K562 (cell line): ENCODE results near the gene CAMKV. TPM values are rescaled to one million over a fixed set of nuclear protein-coding genes. Genes with fewer than 3 reads are reported as not detected.
A peak's percentile ranks its signal among the peaks of the same experiment; 100 is the strongest.

Experiments
- ATAC-seq: fragments of 200-7000 bp; cut with Tn5 transposase; 3 replicates; pipeline ENCODE4 v1.9.1; 2020; ENCODE audit warnings: moderate library complexity
- BruUV-seq: library from RNA; stranded (reverse); fragments of 400-500 nt; replicated peaks from 2 replicates; lab custom pipeline; 2021; lab: Mats Ljungman, UMichigan
- CTCF ChIA-PET: fragments of 300-600 bp; formaldehyde crosslinking; extraction: SDS; loops from one replicate; lab custom pipeline; 2021; ENCODE audit warnings: low intra/inter-chr PET ratio; lab: Yijun Ruan, JAX
- POLR2A ChIA-PET: fragments of 300-600, 350-650 bp; sonication (Branson Sonifier 250); formaldehyde crosslinking; extraction: SDS; loops from one replicate; lab custom pipeline; 2021; ENCODE audit warnings: antibody characterized with exemption, inconsistent platforms; lab: Yijun Ruan, JAX
- DNase-seq, 4 experiments: peaks; one replicate each; pipeline versions ENCODE4 v3.0.0 to v3.0.0-alpha.2; 2011 to 2018; ENCODE audit warnings: low spot score in 3 of 4, mixed read lengths in 3 of 4; ENCODE audit errors: extremely low read depth in 1 of 4
- FAIRE-seq: peaks from 2 replicates; lab custom pipeline; 2011; peaks lifted over from hg19 to GRCh38; lab: Jason Lieb, UNC
- H2AFZ ChIP-seq: 2 replicates; pipeline ENCODE4 v1.6.0; 2011; ENCODE audit warnings: low read depth, low read length, control low read depth, inconsistent platforms
- H3K27ac ChIP-seq: fragments of 200-600 bp; 3 replicates; pipeline ENCODE4 v1.8.0; 2011; ENCODE audit warnings: low read depth, mild to moderate bottlenecking, control low read depth, inconsistent platforms, low read length, moderate library complexity, mixed read lengths; ENCODE audit errors: extremely low read depth
- H3K27me3 ChIP-seq, 2 experiments: fragments of 300-600 bp in 1 of 2; 2 replicates in 1 of 2; 3 replicates in 1 of 2; pipeline versions ENCODE4 v1.6.0 to v1.8.0; 2011; ENCODE audit warnings: inconsistent platforms in 2 of 2, low read length in 2 of 2, mild to moderate bottlenecking in 1 of 2, mixed read lengths in 1 of 2, moderate library complexity in 1 of 2; ENCODE audit not compliant: control insufficient read depth in 2 of 2, insufficient read depth in 2 of 2
- H3K36me3 ChIP-seq: fragments of 300-600 bp; 3 replicates; pipeline ENCODE4 v1.8.0; 2011; ENCODE audit warnings: mild to moderate bottlenecking, low read length, inconsistent platforms; ENCODE audit not compliant: control insufficient read depth, insufficient read depth
- H3K4me1 ChIP-seq, 2 experiments: fragments of 200-600 bp in 1 of 2; replicated peaks in 1 of 2; 2 replicates in 1 of 2; 3 replicates in 1 of 2; pipeline versions ENCODE4 v1.5.1 to v1.8.0; 2011; ENCODE audit warnings: inconsistent platforms in 2 of 2, low read length in 2 of 2, mild to moderate bottlenecking in 1 of 2, mixed read lengths in 1 of 2, moderate library complexity in 1 of 2; ENCODE audit not compliant: control insufficient read depth in 2 of 2, insufficient read depth in 2 of 2
- H3K4me2 ChIP-seq: 2 replicates; pipeline ENCODE4 v1.6.1; 2011; ENCODE audit warnings: low read length, control low read depth, inconsistent platforms, mixed read lengths; ENCODE audit not compliant: insufficient read depth
- H3K4me3 ChIP-seq: fragments of 200-600 bp; sonication (generic), shearing (Covaris generic); 2 replicates; pipeline ENCODE4 v1.5.1; 2016; ENCODE audit warnings: control low read depth, inconsistent platforms
- H3K79me2 ChIP-seq: fragments of 200-600 bp; 3 replicates; pipeline ENCODE4 v1.8.0; 2011; ENCODE audit warnings: low read length, inconsistent platforms; ENCODE audit not compliant: control insufficient read depth, insufficient read depth
- H3K9ac ChIP-seq, 2 experiments: 2 replicates each; pipeline versions ENCODE4 v1.6.0 to v1.6.1; 2011; ENCODE audit warnings: low read depth in 2 of 2, low read length in 2 of 2, control low read depth in 1 of 2, inconsistent platforms in 1 of 2, mild to moderate bottlenecking in 1 of 2, mixed read lengths in 1 of 2; ENCODE audit not compliant: insufficient read depth in 1 of 2
- H3K9me1 ChIP-seq: one replicate; pipeline ENCODE4 v1.6.0; 2011; ENCODE audit warnings: inconsistent platforms, mild to moderate bottlenecking, low read length, moderate library complexity; ENCODE audit not compliant: control insufficient read depth, insufficient read depth
- H3K9me3 ChIP-seq: replicated peaks from 2 replicates; pipeline ENCODE4 v1.5.1; 2011; ENCODE audit warnings: low read depth, low read length, inconsistent platforms; ENCODE audit not compliant: control insufficient read depth, insufficient read depth
- H4K20me1 ChIP-seq: replicated peaks from 2 replicates; pipeline ENCODE4 v1.6.1; 2011; ENCODE audit warnings: low read length, inconsistent platforms, mixed read lengths; ENCODE audit not compliant: control insufficient read depth, insufficient read depth
- RBM14 ChIP-seq: fragments of 200-400 bp; formaldehyde crosslinking; IDR thresholded peaks from 2 replicates; pipeline ENCODE4 v1.6.1; 2018; ENCODE audit warnings: low read depth, mild to moderate bottlenecking, low read length, moderate library complexity, borderline replicate concordance; ENCODE audit not compliant: insufficient read depth
- RFX1 ChIP-seq: fragments of 450-650 bp; IDR thresholded peaks from 2 replicates; pipeline ENCODE4 v1.6.1; 2016; ENCODE audit warnings: mild to moderate bottlenecking, moderate library complexity
- WGBS: fragments of 100-300 bp; shearing (Covaris generic); methylation state at CpG from one replicate; pipeline ENCODE4 v1.1.6; 2016; ENCODE audit warnings: low coverage, mixed read lengths; ENCODE audit not compliant: insufficient coverage; ENCODE audit errors: missing lambda C conversion rate; 5-methylcytosine and 5-hydroxymethylcytosine counted together
- in situ Hi-C: fragments of 300-500 bp; cut with MboI; formaldehyde crosslinking; loops from 4 replicates; pipeline ENCODE4 v1.15.0; 2018; ENCODE audit warnings: inconsistent platforms, mixed read lengths
- intact Hi-C: fragments of 100-400 bp; cut with micrococcal nuclease; formaldehyde crosslinking; loops from 2 replicates; pipeline ENCODE4 v1.14.2; 2022
- polyA plus RNA-seq, 8 experiments: library from polyadenylated mRNA; depleted of rRNA in 4 of 8; stranded (reverse) in 5 of 8; unstranded in 3 of 8; fragments of >200 nt; fragmentation: Nextera tagmentation in 2 of 8; fragmentation: Illumina TruSeq in 1 of 8; extraction: Ambion mirVana in 2 of 8; extraction: Trizol in 1 of 8; gene quantifications; 2 replicates each; pipeline versions ENCODE4 v1.2.1 to v1.2.3, GENCODE V29; 2011 to 2014; ENCODE audit warnings: inconsistent platforms in 1 of 8, missing spikeins in 1 of 8
- total RNA-seq, 7 experiments: library from RNA; depleted of rRNA in 6 of 7; stranded (reverse); fragments of >200 nt in 6 of 7; fragmentation: Illumina TruSeq in 2 of 7; extraction: Trizol in 2 of 7; gene quantifications; 2 replicates each; pipeline versions ENCODE4 v1.2.1 to v1.2.3, GENCODE V29; 2011 to 2021; ENCODE audit warnings: low replicate concordance in 1 of 7
- TF ChIP-seq, protein P1 (sequence below): fragments of 250-450 bp; sonication (Bioruptor Pico); IDR thresholded peaks from 2 replicates; pipeline ENCODE4 v1.4.0; 2020

Gene CAMKV
- total and polyA plus RNA-seq, 9 of the 15 experiments (the other 6 are each of a cell fraction or from before 2014, with no cell fraction given) = 0.08 to 2.7 (median 0.79) TPM

GRCh38 chr3:49841806-49842205 is 27.9 kb downstream of the CAMKV start:
- no peak for FAIRE-seq
- no peaks in the 10 kb centered on the region for H3K9me1 ChIP-seq
- POLR2A ChIA-PET = no interaction called here
- no peak for ATAC-seq
- BruUV-seq = no TSS peak
- intact Hi-C loops (loop anchor here (1.0 kb wide), 1 partner anchor 64 kb away; no protein-coding TSS in a partner anchor), in situ Hi-C loops (loop anchor here (5.0 kb wide), 1 partner anchor 140 kb away; no protein-coding TSS in a partner anchor)
- no peaks in the 10 kb centered on the region; a peak in 1 of 5 replicates for H3K4me1 ChIP-seq
- TF ChIP-seq, protein P1, sequence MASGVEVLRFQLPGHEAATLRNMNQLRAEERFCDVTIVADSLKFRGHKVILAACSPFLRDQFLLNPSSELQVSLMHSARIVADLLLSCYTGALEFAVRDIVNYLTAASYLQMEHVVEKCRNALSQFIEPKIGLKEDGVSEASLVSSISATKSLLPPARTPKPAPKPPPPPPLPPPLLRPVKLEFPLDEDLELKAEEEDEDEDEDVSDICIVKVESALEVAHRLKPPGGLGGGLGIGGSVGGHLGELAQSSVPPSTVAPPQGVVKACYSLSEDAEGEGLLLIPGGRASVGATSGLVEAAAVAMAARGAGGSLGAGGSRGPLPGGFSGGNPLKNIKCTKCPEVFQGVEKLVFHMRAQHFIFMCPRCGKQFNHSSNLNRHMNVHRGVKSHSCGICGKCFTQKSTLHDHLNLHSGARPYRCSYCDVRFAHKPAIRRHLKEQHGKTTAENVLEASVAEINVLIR (CRISPR knock-in tag) = no peak
- TF ChIP-seq RFX1 (peak; percentile 22; the same call in 1 of the 2 replicates), RBM14 (no peak)
- H2AFZ ChIP-seq = no peak overlapping the region
- H4K20me1 ChIP-seq = no peaks in the 10 kb centered on the region
- WGBS = 80% methylated on average over 7 of the region's 7 CpGs
- no peak overlapping the region for H3K4me2 ChIP-seq
- no peaks in the 10 kb centered on the region for H3K79me2 ChIP-seq
- no peaks in the 10 kb centered on the region for H3K27me3 ChIP-seq
- H3K27ac ChIP-seq = no peak overlapping the region
- no peak for DNase-seq
- no peaks in the 10 kb centered on the region for H3K9me3 ChIP-seq
- H3K4me3 ChIP-seq = no peak overlapping the region
- peaks cover 68% of the 10 kb centered on the region for H3K36me3 ChIP-seq
- CTCF ChIA-PET = interaction anchor here (1.7 kb wide), 1 partner anchor 65 kb away, joined by 7 read pairs; no protein-coding TSS in a partner anchor
- no peak overlapping the region for H3K9ac ChIP-seq
